Neural cell (in vitro differentiated cells): ENCODE results near the gene IL11RA. TPM values are rescaled to one million over a fixed set of nuclear protein-coding genes. Genes with fewer than 3 reads are reported as not detected.

Experiments used
- H2AFZ ChIP-seq: fragments of 200-600, 300-800 bp; sonication (generic), shearing (Covaris generic); 2 replicates; pipeline ENCODE4 v1.6.0; 2014; ENCODE audit warnings: low read depth, mild to moderate bottlenecking, antibody characterized with exemption, low read length, moderate library complexity
- H3F3A ChIP-seq: fragments of 200-600 bp; shearing (Covaris generic); 2 replicates; pipeline ENCODE4 v1.6.1; 2016; ENCODE audit warnings: mild to moderate bottlenecking, moderate library complexity, mixed read lengths, antibody characterized with exemption, low read length; ENCODE audit not compliant: insufficient read depth, poor library complexity, severe bottlenecking
- H3K27ac ChIP-seq: fragments of 200-600, 300-800 bp; sonication (generic), shearing (Covaris generic); 2 replicates; pipeline ENCODE4 v1.5.1; 2014; ENCODE audit warnings: mild to moderate bottlenecking, low read length, moderate library complexity
- H3K27me3 ChIP-seq: fragments of 300-800, 200-600 bp; sonication (generic), shearing (Covaris generic); 2 replicates; pipeline ENCODE4 v1.6.0; 2014; ENCODE audit warnings: mild to moderate bottlenecking, low read depth, low read length, moderate library complexity; ENCODE audit not compliant: insufficient read depth
- H3K36me3 ChIP-seq: fragments of 300-800, 200-600 bp; sonication (generic), shearing (Covaris generic); 2 replicates; pipeline ENCODE4 v1.5.1; 2014; ENCODE audit warnings: mild to moderate bottlenecking, antibody characterized with exemption, low read length, moderate library complexity; ENCODE audit not compliant: insufficient read depth
- H3K4me2 ChIP-seq: fragments of 300-800, 200-600 bp; sonication (generic), shearing (Covaris generic); 2 replicates; pipeline ENCODE4 v1.6.0; 2014; ENCODE audit warnings: mild to moderate bottlenecking, low read length
- H3K4me3 ChIP-seq: fragments of 300-800, 200-600 bp; sonication (generic), shearing (Covaris generic); 2 replicates; pipeline ENCODE4 v1.5.1; 2014; ENCODE audit warnings: mild to moderate bottlenecking, low read length, moderate library complexity
- H3K79me2 ChIP-seq: fragments of 200-600 bp; shearing (Covaris generic); replicated peaks from 2 replicates; pipeline ENCODE4 v1.6.0; 2014; ENCODE audit warnings: mild to moderate bottlenecking, low read length, moderate library complexity; ENCODE audit not compliant: insufficient read depth
- H3K9ac ChIP-seq: fragments of 300-800, 200-600 bp; sonication (generic), shearing (Covaris generic); 2 replicates; pipeline ENCODE4 v1.6.1; 2016; ENCODE audit warnings: mild to moderate bottlenecking, low read length, mixed read lengths
- H3K9me2 ChIP-seq: fragments of 200-600 bp; shearing (Covaris generic); 2 replicates; pipeline ENCODE4 v1.6.1; 2016; ENCODE audit warnings: mild to moderate bottlenecking, low read length, mixed read lengths; ENCODE audit not compliant: insufficient read depth
- H3K9me3 ChIP-seq: fragments of 200-600, 300-800 bp; sonication (generic), shearing (Covaris generic); 2 replicates; pipeline ENCODE4 v1.6.1; 2016; ENCODE audit warnings: mild to moderate bottlenecking, mixed run types, low read length, moderate library complexity, mixed read lengths
- H4K20me1 ChIP-seq: fragments of 200-600 bp; shearing (Covaris generic); 2 replicates; pipeline ENCODE4 v1.6.1; 2016; ENCODE audit warnings: mild to moderate bottlenecking, mixed run types; ENCODE audit not compliant: insufficient read depth
- CTCF ChIP-seq: fragments of 450-650 bp; IDR thresholded peaks from 2 replicates; pipeline ENCODE4 v1.5.1; 2014; ENCODE audit warnings: antibody characterized with exemption, mild to moderate bottlenecking, moderate library complexity; ENCODE audit not compliant: poor library complexity, severe bottlenecking
- EP300 ChIP-seq: fragments of 450-650 bp; conservative IDR thresholded peaks from 2 replicates; pipeline ENCODE4 v1.6.1; 2014; ENCODE audit warnings: antibody characterized with exemption, mild to moderate bottlenecking, moderate library complexity; ENCODE audit not compliant: poor library complexity, severe bottlenecking
- EZH2 ChIP-seq: fragments of 200-600, 300-800 bp; shearing (Covaris generic), sonication (generic); IDR thresholded peaks from 2 replicates; pipeline ENCODE4 v1.6.1; 2014; ENCODE audit warnings: antibody characterized with exemption, low read length, borderline replicate concordance, mild to moderate bottlenecking; ENCODE audit not compliant: insufficient read depth, poor library complexity, severe bottlenecking
- MXI1 ChIP-seq: fragments of 450-650 bp; conservative IDR thresholded peaks from 2 replicates; pipeline ENCODE4 v1.6.1; 2014; ENCODE audit warnings: antibody characterized with exemption, mild to moderate bottlenecking; ENCODE audit not compliant: poor library complexity, severe bottlenecking
- POLR2AphosphoS5 ChIP-seq: IDR thresholded peaks from 2 replicates; pipeline ENCODE4 v1.6.1; 2012
- RAD21 ChIP-seq: fragments of 450-650 bp; conservative IDR thresholded peaks from 2 replicates; pipeline ENCODE4 v1.6.1; 2014; ENCODE audit warnings: antibody characterized with exemption, mild to moderate bottlenecking, moderate library complexity
- REST ChIP-seq: IDR thresholded peaks from 2 replicates; pipeline ENCODE4 v1.6.1; 2012; ENCODE audit warnings: borderline replicate concordance
- SMC3 ChIP-seq: fragments of 450-650 bp; conservative IDR thresholded peaks from 2 replicates; pipeline ENCODE4 v1.6.1; 2014; ENCODE audit warnings: antibody characterized with exemption, mild to moderate bottlenecking, moderate library complexity; ENCODE audit not compliant: poor library complexity
- TAF1 ChIP-seq: IDR thresholded peaks from 2 replicates; pipeline ENCODE4 v1.6.1; 2012; ENCODE audit warnings: low read depth
- polyA plus RNA-seq: library from polyadenylated mRNA; depleted of rRNA; stranded (reverse); fragments of >200 nt; gene quantifications from 2 replicates; pipeline ENCODE4 v1.2.3, GENCODE V29; 2014

IL11RA gene
- polyA plus RNA-seq, 1 donor from 2014 or later: 59.1 TPM

GRCh38 chr9:34611251-34611810, 40.7 kb upstream of the IL11RA start:
- H3K79me2 ChIP-seq: no peaks in the 10 kb centered on the region
- peak overlapping the region; percentile 86 for H3K4me3 ChIP-seq
- peak overlapping the region; percentile 69 for H3K4me2 ChIP-seq
- TF ChIP-seq MXI1: no peak
- TF ChIP-seq CTCF: no peak
- TF ChIP-seq POLR2AphosphoS5: no peak
- no peak for TF ChIP-seq SMC3
- TF ChIP-seq EP300: no peak
- no peak for TF ChIP-seq RAD21
- no peak for TF ChIP-seq TAF1
- no peak for TF ChIP-seq EZH2
- no peak for TF ChIP-seq REST
- H3K27me3 ChIP-seq: no peaks in the 10 kb centered on the region
- H3K27ac ChIP-seq: peak overlapping the region; percentile 71
- H3K9me3 ChIP-seq: no peaks in the 10 kb centered on the region
- no peaks in the 10 kb centered on the region for H3K36me3 ChIP-seq
- H3K9ac ChIP-seq: peak overlapping the region; percentile 85
- H3K9me2 ChIP-seq: no peaks in the 10 kb centered on the region
- no peaks in the 10 kb centered on the region for H4K20me1 ChIP-seq
- H3F3A ChIP-seq: no peaks in the 10 kb centered on the region
- H2AFZ ChIP-seq: peak overlapping the region; percentile 88

- peak within 1 kb of the TSS; percentile 88 for H2AFZ ChIP-seq
Measured at GRCh38 chr9:34611811-34612787, 39.9 kb upstream of the IL11RA start, which contains the start of gene RPP25L. RPP25L (minus strand) TSS chr9:34612097; CDS start chr9:34611296, 801 bp downstream.

More at GRCh38 chr9:34611811-34612787, 39.9 kb upstream of the IL11RA start, which contains the start of gene RPP25L:
- no peaks in the 10 kb centered on the region for H3K9me2 ChIP-seq
- H3K36me3 ChIP-seq: no peaks in the 10 kb centered on the region
- no peaks in the 10 kb centered on the region for H3K9me3 ChIP-seq
- H3K27me3 ChIP-seq: no peaks in the 10 kb centered on the region
- peak within 1 kb of the TSS; percentile 85 for H3K9ac ChIP-seq
- H3K79me2 ChIP-seq: no peaks in the 10 kb centered on the region
- no peaks in the 10 kb centered on the region for H4K20me1 ChIP-seq
- TF ChIP-seq REST: peak; percentile 78
- TF ChIP-seq POLR2AphosphoS5: peak; percentile 92
- TF ChIP-seq RAD21: no peak
- no peak for TF ChIP-seq EZH2
- no peak for TF ChIP-seq SMC3
- peak; percentile 73 for TF ChIP-seq TAF1
- TF ChIP-seq EP300: no peak
- TF ChIP-seq MXI1: peak; percentile 62
- no peak for TF ChIP-seq CTCF
- peak within 1 kb of the TSS; percentile 71 for H3K27ac ChIP-seq
- H3K4me3 ChIP-seq: peak within 1 kb of the TSS; percentile 86
- H3K4me2 ChIP-seq: peak within 1 kb of the TSS; percentile 69
- H3F3A ChIP-seq: no peaks in the 10 kb centered on the region
